HG02759 (cell line): Measurements from ENCODE around the gene WNT6.

Experiments
- ATAC-seq: cut with Tn5 transposase; IDR thresholded peaks from one replicate; pipeline ENCODE4 v1.9.1; 2021; ENCODE audit warnings: mild to moderate bottlenecking, moderate library complexity; ENCODE audit not compliant: unreplicated experiment

Gene WNT6

GRCh38 chr2:218890369-218890768 is 30.8 kb downstream of the WNT6 start:
- no peak for ATAC-seq

GRCh38 chr2:218891275-218892135 is 31.9 kb downstream of the WNT6 start:
- no peak for ATAC-seq

- ATAC-seq = peak; percentile 56
These were observed 33.2 kb downstream of the WNT6 start for GRCh38 chr2:218892693-218893348.

- ATAC-seq = no peak
These were observed 33.9 kb downstream of the WNT6 start for GRCh38 chr2:218893349-218894150.

GRCh38 chr2:218894151-218894879 is 34.7 kb downstream of the WNT6 start:
- ATAC-seq = no peak

- ATAC-seq = no peak
These were observed 35.2 kb downstream of the WNT6 start for GRCh38 chr2:218894880-218895157.

- ATAC-seq = no peak
These were observed 35.7 kb downstream of the WNT6 start for GRCh38 chr2:218895326-218895725.

GRCh38 chr2:218895759-218896500 is 36.3 kb downstream of the WNT6 start:
- ATAC-seq = peak; percentile 18

GRCh38 chr2:218896501-218897393 is 37.1 kb downstream of the WNT6 start:
- ATAC-seq = peak; percentile 63

GRCh38 chr2:218897394-218898108 is 37.9 kb downstream of the WNT6 start:
- no peak for ATAC-seq

GRCh38 chr2:218898109-218898878 is 38.7 kb downstream of the WNT6 start:
- ATAC-seq = peak; percentile 41

- ATAC-seq = no peak
These were observed 39.5 kb downstream of the WNT6 start for GRCh38 chr2:218899147-218899546.

- ATAC-seq = no peak
These were observed 42.8 kb downstream of the WNT6 start for GRCh38 chr2:218902427-218902826.

GRCh38 chr2:218904176-218904575 is 44.6 kb downstream of the WNT6 start:
- no peak for ATAC-seq

- peak; percentile 96 for ATAC-seq
These were observed 49.4 kb downstream of the WNT6 start for GRCh38 chr2:218908721-218909619.

GRCh38 chr2:218910741-218911140 is 51.1 kb downstream of the WNT6 start:
- no peak for ATAC-seq

GRCh38 chr2:218920504-218920903 is 60.9 kb downstream of the WNT6 start:
- ATAC-seq = no peak
